ENCODE results near the gene HNF1B.
"Not testable (repeated sequence)": the region's sequence is repeated elsewhere in the genome, so short reads cannot be mapped to it uniquely, and the experiment has no call there.

The HNF1B gene

DNA sequence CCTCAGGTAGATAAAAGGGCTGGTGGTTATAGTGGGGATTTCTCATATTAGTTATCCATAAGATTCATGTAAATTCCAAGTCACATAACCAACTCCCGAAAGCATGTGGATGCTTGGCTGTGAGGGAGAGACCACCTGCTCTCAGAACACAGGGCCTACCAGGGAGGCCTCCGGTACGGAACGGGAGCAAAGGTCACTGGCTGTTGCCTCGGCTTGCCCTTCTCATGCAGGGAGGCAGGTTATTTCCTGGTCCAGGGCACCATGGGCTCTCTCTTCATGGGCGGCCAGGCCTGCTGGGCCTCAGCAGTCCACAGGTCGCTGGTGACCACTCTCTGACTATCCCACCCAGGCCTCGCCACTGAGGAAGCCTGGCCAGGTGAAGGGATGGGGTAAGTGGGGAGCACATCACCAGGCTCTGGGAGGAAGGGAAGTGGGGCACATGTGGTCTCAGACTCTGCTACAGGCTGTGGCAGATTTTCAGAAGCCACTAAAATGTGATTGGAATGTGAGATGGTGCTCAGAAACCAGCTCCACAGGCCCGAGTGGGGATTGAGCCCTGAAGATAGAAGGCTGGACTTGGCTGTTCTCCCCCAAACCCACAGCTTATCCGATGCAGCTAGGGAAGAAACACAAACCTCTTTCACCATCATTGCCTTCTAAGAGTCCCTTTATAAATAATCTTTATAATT is 45.4 kb downstream of the HNF1B start:
- DNase-seq: no peak

DNA sequence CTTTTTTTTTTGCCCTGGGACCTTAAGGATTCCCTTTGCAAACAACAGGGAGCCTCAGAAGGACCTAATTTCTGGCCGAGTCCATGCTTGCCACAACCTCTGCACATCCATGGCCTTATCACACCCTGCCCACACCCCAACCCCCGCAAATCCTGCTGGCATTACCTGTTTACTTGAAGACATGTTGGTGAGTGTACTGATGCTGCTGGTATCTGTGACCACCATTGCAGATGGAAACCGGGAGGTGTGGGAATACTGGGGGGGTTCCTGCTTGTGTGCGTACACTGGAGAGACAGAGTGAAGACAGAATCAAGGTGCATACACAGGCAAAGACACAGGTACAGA is 46.0 kb downstream of the HNF1B start:
- DNase-seq: no peak

DNA sequence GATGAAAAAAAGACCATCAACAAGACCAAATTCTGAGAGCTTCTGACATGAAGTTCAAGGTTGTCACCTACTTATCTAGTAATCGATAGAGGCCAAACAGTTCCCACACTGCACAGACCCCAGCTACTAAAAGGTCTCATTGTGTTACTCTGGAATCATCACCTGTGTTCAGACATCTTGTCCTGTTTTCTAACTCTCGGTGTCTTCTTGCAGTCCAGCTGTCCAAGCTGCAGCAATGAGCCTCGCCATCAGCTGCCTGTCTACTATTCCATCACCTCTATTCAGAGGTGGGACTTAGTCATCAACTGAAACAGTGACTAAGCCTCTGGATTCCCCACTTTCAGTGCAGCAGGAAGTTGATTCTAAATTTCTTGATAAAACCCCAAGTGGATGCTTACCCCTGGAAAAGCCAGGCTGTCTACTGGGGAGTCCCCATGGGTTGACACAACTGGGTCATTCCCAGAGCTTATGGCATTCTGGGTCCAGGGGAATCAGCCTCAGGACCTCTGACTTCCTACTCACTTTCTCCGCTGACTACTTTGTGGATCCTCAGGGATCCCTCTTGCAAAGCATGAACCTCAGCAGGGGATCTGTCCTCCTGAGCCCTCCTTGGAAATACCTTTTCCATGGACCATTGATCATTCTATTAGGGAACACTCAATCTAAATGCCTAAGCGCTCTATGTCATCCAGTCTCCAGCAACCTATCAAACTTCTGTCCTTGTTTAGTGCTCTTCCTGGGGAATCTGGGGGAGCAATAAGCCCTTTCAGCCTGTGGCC is 46.5 kb downstream of the HNF1B start:
- DNase-seq: no peak

DNA sequence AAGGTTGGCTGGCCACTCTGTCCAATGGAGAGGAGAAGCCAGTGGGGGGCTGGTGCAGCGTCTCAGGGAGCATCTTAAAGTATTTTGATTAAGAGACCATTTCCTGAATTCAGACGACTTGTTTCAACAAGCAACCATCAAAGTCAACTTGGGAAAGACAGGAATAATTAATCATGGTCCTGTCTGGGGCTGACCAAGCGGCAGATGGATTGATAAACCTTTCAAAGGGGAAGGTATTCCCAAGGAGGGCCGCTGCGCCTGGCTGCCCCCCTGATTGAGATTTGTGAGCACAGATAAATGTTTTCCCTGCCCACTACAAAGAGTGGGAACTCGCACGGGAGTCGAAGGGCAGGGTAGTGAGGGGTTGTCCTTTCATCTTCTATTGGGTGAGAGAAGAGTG is 47.5 kb downstream of the HNF1B start:
- no peak for DNase-seq

DNA sequence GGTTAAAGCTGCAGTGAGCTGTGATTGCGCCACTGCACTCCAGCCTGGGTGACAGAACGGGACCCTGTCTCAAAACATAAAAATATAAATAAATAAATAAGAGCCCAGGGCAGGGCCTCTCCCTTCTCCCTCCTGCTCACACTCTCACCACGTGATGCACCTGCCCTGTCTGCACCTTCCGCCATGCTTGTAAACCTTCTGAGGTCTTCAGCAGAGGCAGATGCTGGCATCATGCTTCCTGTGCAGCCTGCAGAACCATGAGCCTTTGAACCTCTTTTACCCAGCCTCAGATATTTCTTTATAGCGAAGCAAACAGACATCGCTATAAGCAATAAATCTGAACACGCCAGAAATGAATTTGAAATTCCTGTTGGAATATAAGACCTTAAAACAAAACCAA is 48.5 kb downstream of the HNF1B start:
- DNase-seq: no peak

DNA sequence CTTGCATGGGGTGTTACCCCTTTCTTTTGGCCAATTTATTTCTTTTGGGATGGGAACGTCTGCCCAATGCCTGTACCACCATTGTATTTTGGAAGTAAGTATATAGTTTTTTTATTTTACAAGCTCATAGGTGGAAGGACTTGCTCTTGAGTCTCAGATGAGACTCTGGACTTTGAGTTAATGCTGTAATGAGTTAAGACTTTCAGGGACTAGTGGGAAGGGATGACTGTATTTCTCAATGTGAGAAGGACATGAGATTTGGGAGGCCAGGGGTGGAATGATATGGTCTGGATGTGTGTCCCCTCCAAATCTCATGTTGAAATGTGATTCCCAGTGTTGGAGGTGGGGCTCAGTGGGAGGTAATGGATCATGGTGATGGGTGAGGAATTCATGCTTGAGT is 49.1 kb downstream of the HNF1B start:
- no peak for DNase-seq

DNA sequence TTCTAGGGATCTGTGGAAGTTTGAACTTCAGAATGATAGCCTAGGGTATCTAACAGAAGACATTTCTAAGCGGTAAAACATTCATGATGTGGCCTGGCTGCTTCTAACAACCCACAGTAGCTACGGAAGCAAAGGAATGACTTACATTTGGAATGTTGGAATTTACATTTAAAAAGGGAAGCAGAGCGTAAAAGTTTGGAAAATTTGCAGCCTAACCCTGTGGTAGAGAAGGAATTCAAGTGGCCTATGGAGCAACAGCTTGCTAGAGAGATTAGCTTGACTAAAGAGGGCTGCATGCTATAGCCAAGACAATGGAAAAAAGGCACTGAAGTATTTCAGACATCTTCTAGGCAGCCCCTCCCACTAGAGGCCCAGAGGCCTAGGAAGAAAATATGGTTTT is 50.1 kb downstream of the HNF1B start:
- no peak for DNase-seq

DNA sequence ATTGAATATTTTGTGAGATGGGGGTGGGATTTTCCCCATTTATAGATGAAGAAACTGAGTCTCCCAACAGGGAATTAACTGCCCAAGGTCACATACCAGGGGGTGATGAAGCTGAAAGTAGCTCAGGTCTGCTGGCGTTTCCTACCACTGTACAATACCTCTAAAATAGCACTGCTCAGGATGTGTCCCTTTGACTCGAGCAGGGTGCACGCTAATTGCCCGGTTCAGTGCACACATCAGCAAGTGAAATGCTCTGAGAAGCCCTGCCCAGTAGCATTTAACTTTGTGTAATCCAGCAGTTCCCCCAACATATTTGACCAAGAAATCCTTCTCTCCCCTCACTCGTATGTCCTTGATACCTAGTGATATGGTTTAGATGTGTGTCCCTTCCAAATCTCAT is 51.5 kb downstream of the HNF1B start:
- DNase-seq: no peak

DNA sequence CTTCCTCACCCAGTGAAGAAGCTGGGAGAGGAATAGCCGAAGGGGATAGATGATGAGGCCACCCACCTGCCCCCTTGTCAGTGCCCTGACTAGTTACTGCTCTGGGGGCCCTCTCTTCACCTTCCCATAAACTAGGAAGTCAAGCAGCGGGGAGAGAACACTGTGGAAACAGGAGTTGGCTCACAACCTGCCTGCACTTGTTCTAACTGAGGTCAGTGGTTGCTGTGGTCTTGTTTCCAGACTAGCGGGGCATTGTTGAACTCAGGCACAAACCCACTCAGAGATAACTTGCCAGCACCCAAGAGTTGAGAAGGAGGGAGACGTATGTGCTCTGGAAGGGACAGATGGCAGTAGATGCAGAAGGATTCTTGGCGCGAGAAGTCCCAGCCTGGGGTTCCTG is 53.1 kb downstream of the HNF1B start:
- DNase-seq: no peak

DNA sequence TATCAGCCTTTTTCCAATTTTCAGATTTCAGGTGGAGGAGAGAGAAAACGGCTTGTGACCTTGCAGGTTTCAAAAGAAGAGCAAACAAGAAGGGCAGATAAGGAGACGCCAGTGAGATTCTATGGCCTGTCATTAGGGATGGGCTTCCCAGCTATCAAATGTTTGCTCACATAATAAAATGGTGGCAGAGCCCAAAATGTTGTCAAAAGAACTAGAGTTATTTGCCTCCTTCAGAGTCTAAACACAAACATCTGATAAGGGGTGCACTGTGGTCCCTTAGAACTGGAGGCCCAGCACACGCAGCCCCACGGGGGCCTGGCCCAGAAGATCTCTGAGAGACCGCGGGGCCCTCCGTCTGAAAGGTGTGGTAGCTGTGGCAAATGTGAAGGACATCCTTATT is 55.5 kb downstream of the HNF1B start:
- DNase-seq: no peak

DNA sequence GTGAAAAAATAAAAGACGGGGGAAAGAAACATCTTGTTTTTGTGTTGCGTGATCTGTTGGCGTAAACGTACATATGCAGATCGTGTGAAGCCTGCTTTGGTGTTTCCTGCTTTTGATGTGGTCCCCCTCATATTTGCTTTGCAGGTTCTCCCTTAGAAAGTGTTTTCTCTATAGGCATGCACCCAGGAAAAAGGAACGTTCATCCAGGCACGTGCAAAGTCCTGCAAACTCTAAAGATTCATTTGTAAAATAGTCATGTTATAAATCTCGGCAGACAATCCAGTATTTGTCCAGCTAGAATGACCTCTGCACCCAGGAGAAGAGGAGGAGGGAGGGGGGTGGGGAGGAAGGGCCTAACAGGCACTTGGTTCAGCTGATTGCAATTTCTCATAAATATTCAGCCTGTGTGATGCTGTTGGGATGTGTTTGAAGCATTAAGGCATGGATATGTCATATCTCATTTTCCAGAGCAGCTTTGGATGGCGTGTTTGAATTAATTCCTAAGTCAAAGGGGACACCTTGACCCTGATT is 61.3 kb downstream of the HNF1B start:
- no peak for DNase-seq

DNA sequence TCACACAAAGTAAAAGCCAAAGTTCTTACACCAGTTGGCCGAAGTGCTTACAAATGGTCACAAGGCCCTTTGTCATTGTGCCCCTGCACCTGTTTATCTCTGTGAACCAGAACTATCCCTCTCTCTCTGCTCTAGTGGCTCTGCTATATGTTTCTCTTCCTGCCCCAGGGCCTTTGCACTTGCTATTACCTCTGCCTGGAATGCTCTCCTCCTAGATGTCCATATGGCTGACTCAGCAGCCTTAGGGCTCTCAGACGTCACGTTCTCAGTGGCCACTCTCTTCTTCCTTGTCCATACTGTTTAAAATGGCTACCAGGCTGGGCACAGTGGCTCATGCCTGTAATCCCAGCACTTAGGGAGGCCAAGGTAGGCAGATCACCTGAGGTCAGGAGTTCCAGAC is 62.9 kb downstream of the HNF1B start:
- no peak for DNase-seq

DNA sequence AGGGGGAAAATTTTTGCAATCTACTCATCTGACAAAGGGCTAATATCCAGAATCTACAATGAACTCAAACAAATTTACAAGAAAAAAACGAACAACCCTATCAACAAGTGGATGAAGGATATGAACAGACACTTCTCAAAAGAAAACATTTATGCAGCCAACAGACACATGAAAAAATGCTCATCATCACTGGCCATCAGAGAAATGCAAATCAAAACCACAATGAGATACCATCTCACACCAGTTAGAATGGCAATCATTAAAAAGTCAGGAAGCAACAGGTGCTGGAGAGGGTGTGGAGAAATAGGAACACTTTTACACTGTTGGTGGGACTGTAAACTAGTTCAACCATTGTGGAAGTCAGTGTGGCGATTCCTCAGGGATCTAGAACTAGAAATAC is 64.9 kb downstream of the HNF1B start:
- DNase-seq: not testable (repeated sequence)

DNA sequence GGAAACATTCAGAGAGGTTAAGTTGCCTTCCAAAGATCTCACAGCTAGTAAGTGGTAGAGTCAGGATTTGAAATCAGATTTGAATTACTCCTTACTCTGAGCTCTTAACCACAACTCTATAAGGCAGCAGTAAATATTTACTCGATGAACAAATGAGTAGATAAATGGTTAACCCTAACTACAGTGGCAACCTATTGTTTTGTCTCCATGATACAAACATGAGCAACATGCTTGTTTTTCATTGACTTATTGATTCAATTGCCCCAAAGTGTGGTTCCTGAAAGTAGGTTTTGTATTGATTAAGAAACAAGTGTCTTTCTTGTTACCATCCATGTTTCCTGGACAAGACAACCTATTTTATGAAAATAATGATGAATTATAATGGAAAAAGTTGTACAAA is 66.8 kb downstream of the HNF1B start:
- no peak for DNase-seq

DNA sequence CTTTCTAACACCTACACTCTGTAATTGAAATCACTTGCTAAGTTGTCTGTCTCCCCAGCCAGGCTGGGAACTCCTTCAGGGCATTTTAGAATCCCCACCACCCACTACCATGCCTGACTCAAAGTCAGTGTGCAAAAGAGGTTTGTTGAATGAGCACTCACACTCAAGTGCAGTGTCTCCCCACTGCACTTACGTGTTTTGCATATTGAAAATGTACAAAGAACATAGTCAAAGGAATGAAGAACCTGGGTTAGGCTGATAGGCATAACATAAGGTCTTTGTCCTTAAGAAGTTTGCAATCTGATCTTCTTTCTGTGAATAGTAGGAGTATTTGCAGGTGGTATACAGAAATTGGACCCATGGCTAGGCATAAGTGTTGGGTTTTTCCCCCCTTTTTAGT is 67.8 kb downstream of the HNF1B start:
- DNase-seq: no peak

DNA sequence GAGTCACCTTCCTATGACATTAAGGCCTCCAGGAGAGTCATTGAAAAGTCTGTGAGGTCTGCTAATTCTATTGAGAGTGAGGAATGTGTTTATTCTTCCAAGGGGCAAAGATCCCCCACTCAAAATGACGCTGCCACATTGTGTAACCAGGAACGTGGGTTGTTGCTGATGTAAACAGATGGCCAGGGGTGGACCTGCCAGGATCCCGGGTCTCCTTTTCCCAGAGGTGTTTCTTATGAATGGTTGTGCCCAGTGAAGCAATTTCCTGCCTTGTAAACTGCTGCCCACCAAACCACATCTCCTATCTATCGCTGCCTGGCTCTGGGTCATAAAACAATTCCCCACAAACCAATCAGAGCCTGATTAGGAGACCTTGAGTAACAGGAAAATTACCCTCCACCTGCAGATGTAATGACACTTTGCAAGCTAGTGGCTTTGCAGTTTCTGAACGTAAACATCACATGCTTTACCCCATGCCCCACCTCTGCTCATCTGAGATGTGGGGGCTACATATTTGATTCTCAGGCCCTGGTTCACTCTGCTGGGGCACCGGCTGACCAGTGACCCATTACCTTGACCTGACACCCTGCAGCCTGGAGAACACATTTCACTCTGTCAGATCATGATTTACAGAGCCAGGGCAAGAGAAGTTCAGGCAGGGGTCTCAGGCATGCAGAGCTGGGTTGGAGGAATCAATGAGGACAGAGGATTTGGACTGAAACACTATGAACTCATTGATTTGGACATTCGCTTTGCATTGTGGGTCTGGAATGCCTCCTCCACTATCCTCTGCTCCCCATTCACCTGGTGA is 68.5 kb downstream of the HNF1B start:
- peak in 1 of 3 experiments; percentile 16 for DNase-seq

DNA sequence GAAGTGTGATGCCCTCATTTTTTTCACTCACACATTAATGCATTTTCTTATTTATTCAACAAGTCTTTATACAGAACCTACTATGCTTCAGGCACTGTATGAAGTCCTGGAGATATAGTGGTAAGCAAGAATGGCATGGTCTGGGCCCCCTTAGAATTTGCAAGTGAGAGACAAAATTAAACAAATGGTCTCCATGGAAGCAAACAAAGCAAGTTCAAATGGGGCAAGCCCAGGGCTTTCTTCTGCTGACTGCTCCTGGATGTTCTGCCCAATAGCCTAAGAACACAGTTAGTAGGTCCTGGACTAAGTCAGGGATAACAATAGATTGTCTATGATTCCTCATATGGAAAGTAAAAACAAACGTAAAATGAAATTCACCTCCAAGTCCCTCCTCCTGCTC is 70.3 kb downstream of the HNF1B start:
- no peak for DNase-seq

DNA sequence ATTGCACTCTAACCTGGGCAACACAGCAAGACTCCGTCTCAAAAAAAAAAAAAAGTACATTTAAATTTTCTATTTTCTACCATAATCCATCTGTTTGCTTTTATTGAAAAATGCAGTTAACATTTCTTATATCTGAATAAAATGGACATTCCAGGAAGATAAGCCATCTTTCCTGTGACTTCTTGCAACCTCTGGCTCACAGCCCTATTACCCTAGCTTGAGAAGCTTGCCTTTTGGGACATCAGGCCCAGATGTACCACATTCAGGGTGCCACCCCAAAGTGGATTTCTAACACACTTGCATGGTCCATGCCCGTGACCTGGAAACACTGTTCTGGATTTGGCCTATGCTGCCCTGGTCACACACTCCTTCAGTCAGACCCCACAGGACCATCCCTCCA is 71.5 kb downstream of the HNF1B start:
- no peak for DNase-seq

DNA sequence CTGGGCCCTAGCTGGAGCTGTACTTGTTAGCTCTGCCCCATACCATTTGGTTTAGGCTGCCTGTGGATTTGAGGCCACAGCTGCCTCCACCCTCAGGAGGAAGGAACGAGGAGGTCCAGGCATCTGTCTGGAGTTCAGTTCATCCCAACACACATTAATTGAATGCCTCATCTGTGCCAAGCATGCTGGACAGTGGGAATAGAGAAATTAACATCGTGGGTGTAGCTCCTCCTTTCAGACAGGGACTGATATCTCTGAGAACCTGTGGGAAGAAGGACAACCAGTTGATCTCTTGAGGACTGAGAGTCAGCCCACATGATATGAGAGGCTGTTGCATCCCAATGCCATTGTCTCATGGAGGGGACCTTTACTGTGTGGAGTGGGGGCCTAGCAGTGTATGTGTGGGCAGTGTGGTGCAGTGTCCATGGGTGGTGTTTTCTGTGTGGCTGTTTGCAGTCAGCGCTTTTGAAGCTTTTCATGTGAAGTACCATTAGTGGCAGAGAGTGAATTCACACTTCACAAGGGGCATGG is 72.2 kb downstream of the HNF1B start:
- no peak for DNase-seq

DNA sequence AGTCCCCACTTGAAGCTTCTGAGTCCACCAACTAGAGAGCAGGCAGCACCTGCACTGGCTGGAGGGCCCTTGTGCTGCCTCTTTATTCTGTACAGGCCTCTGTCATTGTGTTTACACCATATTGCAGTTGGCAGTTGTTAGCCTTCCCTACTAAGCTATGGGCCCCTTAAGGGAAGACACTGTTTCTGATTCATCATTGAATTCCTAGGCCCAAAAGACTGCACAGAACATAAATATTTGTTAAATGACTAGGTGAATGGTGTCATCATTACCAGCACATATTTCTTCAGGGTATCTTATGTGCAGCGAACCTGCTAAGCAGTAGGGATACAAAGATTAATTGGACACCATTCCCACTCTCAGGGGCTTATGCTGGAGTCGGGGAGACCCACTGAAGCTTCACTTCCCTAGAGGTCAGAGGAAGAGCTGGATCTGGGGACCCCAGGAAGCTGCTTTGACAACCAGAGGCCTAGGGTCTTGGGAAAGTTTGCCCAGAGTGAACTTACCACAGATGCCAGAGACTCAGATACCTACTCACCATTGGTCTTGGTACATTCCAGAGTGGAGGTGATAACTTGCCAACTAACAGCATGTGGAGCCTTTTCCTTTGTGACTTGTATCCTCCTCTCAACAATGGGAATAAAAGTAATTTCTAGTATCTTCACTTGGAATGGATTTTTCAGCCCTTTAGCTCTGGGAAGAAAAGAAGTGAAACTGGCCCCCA is 72.9 kb downstream of the HNF1B start:
- DNase-seq: peak in 1 of 3 experiments; percentile 85

DNA sequence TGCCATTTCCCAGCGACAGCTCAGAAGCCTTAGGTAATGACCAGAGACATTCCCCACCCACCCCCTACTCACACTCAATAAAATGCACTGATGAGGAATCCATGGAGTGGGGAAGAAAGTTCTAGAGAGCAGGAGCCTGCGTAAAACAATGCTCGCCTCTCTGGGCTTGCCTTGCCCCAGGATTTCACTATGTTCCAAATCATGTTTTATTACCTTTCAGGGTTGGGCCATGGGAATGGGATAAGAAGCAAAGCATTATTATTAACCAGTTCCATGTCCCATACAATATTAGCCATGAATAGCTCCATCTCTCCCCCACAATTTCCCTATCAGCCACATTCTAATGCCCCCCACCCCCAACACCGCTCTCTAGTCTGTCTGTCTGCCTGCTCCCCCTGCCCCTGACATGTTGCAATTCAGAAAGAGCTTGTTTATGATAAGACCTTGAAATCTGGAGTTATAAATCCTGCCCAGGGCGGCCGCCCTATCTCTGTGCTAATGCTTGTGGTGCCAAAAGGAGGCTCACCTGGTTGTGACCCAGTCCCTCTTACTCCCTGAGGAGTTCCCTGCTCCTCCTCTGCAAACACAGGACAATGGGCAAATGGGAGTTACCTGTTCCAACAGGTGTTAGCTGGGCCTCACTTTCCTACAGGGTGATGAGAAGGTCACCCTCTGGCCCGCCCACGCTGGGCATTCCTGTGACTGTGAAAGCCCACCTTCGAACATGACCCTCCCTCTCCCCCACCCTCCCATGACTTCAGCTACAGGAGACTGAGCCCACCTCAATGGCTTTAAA is 73.6 kb downstream of the HNF1B start:
- DNase-seq: peak in 1 of 3 experiments; percentile 85

DNA sequence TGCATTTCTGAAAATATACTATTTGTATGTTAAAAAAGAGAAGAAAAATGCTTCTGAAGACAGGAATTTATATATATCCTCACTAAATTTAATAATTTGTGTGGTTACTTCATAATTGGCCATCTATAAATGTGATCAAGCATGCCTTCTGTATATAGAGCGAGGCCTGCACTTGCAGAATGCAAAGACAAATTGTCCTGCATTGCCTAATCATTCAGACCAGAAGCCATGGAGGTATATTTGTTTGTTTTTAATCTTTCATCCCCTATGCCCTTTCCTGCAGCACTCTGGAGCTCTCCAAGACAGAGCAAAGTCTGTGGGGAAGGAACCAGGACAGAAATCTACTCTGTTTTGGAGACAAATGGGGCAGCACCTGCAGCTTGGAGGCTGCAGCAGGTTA is 77.8 kb downstream of the HNF1B start:
- DNase-seq: no peak

Data from NCI-H1417 (cell line).